Measurements from ENCODE around the gene ATL2.

DNA sequence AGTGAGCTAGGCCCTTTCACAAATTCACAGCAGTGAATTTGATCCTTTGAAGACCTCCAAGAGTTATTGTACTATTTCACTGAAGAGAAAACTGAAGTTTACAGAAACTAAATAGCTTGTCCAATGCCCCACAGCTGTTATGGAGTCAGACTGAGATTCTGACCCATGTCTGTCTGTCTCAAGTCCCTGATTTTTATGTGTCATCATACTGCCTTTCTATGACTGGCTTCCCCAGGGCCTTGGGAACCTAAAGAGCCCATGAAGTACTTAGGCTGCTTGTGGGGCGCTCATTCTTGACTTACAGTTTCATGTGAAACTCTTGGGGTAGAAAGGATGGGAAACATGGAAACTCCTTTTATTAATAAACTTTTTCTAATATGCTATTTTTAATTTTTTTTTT, 107.7 kb downstream of the ATL2 start:
- TF ChIP-seq, protein P1, sequence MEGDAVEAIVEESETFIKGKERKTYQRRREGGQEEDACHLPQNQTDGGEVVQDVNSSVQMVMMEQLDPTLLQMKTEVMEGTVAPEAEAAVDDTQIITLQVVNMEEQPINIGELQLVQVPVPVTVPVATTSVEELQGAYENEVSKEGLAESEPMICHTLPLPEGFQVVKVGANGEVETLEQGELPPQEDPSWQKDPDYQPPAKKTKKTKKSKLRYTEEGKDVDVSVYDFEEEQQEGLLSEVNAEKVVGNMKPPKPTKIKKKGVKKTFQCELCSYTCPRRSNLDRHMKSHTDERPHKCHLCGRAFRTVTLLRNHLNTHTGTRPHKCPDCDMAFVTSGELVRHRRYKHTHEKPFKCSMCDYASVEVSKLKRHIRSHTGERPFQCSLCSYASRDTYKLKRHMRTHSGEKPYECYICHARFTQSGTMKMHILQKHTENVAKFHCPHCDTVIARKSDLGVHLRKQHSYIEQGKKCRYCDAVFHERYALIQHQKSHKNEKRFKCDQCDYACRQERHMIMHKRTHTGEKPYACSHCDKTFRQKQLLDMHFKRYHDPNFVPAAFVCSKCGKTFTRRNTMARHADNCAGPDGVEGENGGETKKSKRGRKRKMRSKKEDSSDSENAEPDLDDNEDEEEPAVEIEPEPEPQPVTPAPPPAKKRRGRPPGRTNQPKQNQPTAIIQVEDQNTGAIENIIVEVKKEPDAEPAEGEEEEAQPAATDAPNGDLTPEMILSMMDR (IDR thresholded peaks at IDR 0.05; ENCODE audit: low read length) = no peak
- TF ChIP-seq EZH2 (IDR thresholded peaks at IDR 0.05; ENCODE audit: borderline replicate concordance, low read length) = no peak
